NCI-H1930 (cell line): ENCODE measurements around the gene PIK3R1.
"Not testable (repeated sequence)": the region's sequence is repeated elsewhere in the genome, so short reads cannot be mapped to it uniquely, and the experiment has no call there.

Source experiments
- DNase-seq, 2 experiments: peaks; one replicate each; lab custom pipeline; 2025; lab: John Stamatoyannopoulos, UW

PIK3R1 gene

DNA sequence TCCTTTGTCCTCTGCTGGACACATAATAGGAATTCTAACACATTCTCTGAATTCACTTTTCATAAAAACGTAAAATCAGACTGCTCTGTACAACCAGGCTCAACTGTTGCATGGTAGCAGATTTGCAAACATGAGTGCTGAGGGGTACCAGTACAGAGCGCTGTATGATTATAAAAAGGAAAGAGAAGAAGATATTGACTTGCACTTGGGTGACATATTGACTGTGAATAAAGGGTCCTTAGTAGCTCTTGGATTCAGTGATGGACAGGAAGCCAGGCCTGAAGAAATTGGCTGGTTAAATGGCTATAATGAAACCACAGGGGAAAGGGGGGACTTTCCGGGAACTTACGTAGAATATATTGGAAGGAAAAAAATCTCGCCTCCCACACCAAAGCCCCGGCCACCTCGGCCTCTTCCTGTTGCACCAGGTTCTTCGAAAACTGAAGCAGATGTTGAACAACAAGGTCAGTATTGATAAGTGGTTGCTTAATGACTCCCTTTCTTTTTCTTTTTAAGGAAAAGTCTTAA is 11.1 kb downstream of the PIK3R1 start:
- no peak for DNase-seq

DNA sequence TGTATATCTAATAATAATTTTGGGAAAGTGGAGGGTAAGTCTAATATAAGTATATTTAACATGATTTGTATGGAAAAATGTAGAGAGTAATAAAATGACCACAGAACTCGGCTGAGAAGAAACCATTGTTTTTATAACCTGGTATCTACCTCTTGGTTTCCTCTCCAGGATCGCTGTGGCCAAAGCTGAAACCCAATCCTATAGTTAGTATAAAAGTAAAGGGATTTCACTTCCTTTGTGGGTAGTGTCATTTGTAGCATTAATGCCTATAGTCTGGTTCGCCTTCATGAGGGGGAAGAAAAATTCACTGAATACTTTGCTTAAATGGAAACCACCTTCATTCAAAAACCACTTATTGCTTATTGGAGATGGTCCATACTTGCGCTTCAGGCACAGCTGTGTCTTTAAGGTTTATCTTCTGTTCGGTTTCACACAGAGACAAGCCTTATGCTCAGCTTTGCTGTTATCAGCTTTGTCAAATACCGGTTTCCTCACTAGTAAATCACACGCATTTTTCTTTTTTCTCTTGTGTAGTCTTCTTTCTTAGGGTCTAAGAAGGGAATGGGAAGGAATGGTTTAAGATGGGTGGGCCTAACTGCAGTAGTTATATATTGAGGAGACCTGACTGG is 12.1 kb downstream of the PIK3R1 start:
- no peak for DNase-seq

- DNase-seq = no peak
These were observed 13.9 kb downstream of the PIK3R1 start for GRCh38 chr5:68229416-68229815.

GRCh38 chr5:68230285-68230684 is 14.7 kb downstream of the PIK3R1 start:
- DNase-seq = no peak

- no peak for DNase-seq
These were observed 16.0 kb downstream of the PIK3R1 start for GRCh38 chr5:68231414-68232076.

GRCh38 chr5:68232277-68232676 is 16.7 kb downstream of the PIK3R1 start:
- no peak for DNase-seq

DNA sequence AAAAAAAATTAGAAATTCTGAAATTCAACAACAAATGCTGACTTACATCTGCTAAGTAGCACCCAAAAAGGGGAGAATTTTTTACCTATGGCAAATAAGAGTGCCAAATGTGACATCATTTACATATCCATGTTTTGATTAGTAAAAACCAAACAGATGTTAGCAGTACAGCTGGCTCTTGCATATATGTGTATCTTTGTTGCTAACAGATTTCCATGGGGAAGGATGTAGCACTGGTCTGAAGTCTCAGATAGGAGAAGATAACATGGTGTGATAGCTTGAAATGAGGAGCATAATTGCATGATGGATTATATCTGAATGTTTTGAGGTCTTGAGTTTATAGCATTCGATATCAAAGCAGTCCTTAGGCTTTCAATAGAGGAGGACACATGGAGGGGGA is 17.5 kb downstream of the PIK3R1 start:
- no peak for DNase-seq

DNA sequence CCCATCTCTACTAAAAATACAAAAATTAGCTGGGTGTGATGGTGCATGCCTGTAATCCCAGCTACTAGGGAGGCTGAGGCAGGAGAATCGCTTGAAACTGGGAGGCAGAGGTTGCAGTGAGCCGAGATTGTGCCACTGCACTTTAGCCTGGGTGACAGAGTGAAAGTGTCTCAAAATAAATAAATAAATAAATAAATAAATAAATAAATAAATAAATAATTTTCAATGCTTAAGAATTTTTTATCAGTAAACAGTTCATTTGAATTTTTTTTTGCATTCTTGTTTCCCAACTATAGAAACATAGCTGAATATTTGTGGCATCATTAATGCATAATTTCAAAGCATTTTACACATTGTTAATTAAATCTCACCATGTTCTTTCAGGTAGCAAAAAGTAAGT is 19.7 kb downstream of the PIK3R1 start:
- DNase-seq = not testable (repeated sequence)

- no peak for DNase-seq
These were observed 22.2 kb downstream of the PIK3R1 start for GRCh38 chr5:68237715-68238114.

GRCh38 chr5:68239487-68239886 is 23.9 kb downstream of the PIK3R1 start:
- DNase-seq = no peak

DNA sequence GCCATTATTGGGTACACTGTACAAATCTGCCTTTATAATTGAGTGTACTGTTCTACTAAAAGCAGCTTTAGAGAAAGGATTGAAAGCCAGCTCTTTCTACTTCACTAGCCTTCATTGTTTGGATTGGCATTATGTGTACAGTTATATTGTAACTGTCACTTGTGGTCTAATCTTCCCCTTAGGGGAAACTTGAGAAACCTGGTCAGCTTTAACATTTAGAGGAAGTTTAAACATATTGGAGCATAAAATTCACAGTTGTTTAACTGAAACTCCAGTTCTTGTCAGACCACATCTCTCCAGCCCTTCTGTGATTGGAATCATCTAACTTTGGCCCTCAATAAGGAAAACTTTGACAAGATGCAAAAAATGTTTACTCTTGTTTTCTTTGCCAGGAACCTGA is 24.6 kb downstream of the PIK3R1 start:
- no peak for DNase-seq

DNA sequence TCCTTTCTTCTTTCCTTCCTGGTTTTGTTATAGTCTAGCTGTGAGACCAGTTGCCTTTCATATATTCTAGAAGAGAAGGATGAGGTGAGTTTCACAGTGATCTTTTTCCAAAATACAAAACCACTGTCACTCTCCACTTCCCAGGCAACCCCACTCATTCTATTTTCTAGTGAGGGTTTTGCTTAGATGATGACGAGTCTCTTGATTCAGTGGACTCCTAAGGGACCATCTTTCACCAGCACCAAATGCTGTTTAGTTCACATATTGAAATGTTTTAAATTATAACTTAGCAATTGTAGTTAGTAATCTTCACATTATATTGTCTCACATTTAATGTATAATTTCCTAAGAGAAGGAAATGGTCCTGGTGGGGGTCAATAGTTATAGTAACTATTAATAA is 25.2 kb downstream of the PIK3R1 start:
- DNase-seq = no peak

- no peak for DNase-seq
These were observed 27.2 kb downstream of the PIK3R1 start for GRCh38 chr5:68242743-68243142.

- no peak for DNase-seq
These were observed 27.7 kb downstream of the PIK3R1 start for GRCh38 chr5:68243251-68243650.

DNA sequence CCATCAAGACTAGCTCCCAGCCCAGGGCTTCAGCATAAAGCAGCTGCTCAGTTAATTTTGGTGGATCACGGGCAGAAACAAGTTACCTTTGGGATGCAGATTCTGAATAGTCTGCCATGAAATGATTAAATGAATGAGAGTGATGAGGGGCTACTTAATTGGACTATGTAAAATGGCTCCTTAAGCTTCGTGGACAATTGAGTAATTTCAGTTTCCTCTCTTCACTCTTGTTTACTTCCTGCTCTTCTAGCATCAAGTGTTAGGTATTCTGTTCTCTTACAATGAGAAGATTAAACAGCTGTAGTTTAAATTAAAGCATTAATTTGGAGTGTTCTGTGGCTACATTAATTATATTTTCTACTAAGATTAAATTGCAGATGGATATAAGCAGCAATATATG is 28.1 kb downstream of the PIK3R1 start:
- DNase-seq = no peak

GRCh38 chr5:68245319-68245718 is 29.8 kb downstream of the PIK3R1 start:
- DNase-seq = no peak

GRCh38 chr5:68246802-68247201 is 31.2 kb downstream of the PIK3R1 start:
- no peak for DNase-seq

GRCh38 chr5:68247627-68248026 is 32.1 kb downstream of the PIK3R1 start:
- no peak for DNase-seq

DNA sequence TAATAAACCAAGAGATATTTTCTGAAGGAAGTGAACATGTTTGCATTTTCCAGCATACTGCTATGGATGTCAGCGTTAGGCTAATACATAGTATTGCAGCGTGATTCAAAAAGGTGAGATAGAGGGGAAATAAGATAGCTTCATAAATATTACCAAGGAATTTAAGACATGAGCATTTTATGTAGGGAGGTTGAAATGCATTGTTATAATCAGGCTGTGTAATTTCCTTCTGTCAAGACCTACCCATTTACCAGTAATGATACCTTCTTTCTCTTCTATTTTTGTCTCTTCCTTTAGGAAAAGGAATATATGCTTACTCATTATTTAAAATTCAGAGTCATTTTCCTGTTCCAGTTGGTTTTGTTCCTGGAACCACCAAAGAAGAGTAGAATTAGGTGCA is 33.3 kb downstream of the PIK3R1 start:
- DNase-seq = no peak

- DNase-seq = no peak
These were observed 34.0 kb downstream of the PIK3R1 start for GRCh38 chr5:68249520-68249919.

DNA sequence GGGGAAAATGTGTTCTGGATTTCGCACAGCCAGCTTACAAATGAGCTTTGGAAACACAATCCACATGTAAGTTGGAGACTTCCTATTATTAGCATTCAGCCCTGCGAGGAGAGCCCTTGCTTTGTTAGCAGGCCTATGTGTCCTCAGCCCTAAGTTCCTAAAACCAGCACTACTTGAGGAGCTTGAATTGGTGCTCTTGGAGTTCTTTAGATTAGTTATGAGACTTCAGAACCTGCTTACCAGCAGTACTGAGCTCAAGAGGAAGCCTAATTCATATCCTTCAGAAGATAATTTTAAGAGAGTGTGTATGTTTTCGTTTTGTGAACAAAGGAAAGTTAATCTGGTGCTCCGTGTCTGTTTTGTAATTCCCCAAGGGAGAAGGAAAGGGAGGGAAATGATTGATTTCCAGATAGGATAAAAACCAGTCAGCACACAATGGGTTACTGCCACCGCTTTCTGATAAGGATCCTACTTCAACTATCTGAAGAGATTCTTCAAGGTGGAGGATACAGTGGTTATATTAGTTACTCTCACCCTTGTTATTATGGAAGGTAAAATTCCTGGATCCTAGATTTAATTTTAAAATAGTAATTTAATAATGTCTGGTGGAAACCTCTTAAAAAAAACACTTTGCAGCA is 35.2 kb downstream of the PIK3R1 start:
- DNase-seq = no peak

DNA sequence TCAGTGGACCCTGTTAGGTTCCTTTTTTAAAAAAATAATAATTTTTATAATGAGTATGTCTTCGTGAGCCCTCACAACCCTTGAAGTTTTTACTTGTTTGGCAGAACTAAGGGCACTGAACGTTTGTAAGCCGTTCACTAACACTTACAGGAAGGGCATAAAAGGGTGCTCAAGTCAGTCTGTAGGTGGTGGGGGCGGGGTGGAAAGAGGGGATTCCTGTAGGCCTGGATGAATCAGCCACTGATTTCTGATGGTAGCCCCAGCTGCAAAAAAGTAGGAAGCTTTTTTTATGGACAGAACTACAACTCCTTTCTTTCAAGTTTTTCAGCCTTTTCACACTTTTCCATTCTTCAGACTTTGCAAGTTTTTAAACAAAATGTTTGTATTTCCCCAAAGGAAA is 35.8 kb downstream of the PIK3R1 start:
- no peak for DNase-seq

DNA sequence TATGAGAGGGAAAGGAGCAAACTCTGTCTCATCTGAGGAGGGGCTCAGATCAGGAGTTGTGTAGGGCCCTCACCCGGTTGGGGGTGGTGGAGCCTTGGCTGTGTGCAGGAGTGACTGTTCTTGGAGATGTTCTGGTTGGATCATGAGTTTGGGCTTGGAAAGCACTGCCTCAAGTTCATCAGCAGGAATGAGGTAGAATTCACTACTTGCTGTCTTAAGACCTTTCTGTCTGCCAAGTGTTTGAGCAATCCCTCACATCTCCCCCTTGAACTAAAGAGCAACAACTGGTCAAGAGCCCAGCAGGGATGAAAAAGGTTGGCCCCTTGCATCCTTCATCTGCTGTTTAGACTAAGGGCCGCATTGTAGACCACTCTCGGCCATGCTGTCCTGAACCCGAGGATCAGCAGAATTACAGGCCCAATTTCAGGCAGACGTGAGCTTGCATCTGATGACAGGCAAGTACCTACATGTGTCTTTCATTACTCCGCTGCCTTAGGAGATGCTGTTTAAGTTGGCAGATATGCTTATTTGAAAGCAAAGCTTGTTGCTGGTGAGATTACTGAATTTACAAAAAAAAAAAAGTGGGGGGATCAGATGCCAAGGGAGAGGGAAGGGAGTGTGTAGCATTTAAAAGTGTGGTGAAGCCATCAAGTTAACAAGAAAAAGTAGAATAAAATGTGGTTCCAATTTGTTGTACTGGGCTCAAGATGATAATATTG is 36.4 kb downstream of the PIK3R1 start:
- DNase-seq = no peak
